ENCODE results near the gene KIAA0232.

KIAA0232 gene, protein sequence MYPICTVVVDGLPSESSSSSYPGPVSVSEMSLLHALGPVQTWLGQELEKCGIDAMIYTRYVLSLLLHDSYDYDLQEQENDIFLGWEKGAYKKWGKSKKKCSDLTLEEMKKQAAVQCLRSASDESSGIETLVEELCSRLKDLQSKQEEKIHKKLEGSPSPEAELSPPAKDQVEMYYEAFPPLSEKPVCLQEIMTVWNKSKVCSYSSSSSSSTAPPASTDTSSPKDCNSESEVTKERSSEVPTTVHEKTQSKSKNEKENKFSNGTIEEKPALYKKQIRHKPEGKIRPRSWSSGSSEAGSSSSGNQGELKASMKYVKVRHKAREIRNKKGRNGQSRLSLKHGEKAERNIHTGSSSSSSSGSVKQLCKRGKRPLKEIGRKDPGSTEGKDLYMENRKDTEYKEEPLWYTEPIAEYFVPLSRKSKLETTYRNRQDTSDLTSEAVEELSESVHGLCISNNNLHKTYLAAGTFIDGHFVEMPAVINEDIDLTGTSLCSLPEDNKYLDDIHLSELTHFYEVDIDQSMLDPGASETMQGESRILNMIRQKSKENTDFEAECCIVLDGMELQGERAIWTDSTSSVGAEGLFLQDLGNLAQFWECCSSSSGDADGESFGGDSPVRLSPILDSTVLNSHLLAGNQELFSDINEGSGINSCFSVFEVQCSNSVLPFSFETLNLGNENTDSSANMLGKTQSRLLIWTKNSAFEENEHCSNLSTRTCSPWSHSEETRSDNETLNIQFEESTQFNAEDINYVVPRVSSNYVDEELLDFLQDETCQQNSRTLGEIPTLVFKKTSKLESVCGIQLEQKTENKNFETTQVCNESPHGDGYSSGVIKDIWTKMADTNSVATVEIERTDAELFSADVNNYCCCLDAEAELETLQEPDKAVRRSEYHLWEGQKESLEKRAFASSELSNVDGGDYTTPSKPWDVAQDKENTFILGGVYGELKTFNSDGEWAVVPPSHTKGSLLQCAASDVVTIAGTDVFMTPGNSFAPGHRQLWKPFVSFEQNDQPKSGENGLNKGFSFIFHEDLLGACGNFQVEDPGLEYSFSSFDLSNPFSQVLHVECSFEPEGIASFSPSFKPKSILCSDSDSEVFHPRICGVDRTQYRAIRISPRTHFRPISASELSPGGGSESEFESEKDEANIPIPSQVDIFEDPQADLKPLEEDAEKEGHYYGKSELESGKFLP (N-terminal part only)
- total RNA-seq, result 33.8 to 114 (median 80.9) reads per million in 18 experiments

DNA sequence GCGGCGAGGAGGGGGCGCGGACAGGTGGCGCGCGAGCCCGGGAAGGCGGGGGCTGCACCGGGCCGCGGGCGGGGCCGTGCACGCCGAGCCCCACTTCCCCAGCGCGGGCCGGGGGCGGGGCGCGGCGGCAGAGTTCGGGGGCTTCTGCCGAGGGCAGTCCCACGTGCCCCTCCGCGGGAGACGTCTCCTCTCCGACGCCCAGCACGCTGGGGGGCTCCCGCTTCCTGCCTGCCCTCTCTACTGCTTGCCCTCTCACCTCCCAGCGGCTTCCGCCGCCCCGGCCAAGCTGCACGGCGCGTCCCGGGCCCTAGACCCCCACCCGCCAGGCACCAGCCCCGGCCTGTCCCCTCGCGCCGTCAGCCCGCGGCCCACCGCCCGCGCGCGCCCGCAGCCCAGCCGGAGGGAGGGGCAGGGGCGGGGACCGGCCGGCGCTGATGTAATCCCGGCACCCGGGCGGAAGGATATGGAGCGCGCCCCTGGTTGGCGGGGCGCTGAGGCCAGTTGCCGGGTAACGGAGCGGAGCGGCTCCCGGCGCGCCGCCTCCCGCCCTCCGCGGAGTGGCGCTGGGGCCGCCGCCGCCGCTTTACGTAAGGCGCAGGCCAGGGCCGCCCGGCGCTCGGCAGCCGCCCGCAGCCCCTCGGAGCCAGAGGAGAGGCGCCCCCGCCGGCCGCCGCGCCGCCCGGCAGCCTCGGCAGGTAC lies at the start of gene KIAA0232:
Gene KIAA0232, plus strand, starts transcription at position 581 of the 699 bp plus-strand sequence. CDS start 41,727 bp downstream, outside the sequence.
- DNase-seq, result peak; percentile 90 to 94

DNA sequence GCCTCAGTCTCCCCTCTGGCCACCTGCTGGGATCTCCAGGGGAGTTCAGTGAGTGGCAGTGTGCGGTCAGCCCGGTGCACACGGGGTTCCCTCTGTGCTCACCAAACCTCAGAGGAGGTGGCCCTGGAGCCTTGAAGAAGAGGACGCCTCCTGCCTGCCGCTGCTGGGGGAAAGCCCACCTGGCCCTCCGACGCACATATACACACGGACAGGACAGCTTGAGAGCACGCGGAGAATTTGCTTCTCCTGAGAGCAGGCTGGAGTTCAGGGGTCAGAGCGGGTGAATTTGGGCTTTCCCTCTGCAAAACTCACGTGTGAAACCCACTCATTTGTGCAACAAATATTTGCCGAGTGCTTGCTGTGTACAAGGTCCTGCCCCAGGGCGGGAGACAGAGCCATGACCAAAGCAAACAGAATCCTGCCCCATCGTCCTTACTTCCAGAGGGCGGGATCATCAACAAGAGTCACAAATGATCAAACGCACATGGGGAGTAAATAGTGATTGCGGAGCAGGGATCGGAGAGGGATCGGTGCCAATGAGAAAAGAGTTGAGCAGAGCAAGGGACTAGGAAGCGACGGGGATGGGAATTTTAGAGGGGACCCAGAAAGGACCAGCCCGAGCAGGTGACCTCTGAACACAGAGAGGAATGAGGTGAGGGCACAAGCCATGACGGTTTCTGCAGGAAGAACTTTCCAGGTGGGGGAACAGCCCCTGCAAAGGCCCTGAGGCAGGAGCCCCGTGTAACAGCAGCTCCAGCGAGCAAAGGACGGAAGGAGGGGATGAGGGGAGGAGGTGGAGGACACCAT lies 49.0 kb upstream of the KIAA0232 start:
- DNase-seq, result no peak

DNA sequence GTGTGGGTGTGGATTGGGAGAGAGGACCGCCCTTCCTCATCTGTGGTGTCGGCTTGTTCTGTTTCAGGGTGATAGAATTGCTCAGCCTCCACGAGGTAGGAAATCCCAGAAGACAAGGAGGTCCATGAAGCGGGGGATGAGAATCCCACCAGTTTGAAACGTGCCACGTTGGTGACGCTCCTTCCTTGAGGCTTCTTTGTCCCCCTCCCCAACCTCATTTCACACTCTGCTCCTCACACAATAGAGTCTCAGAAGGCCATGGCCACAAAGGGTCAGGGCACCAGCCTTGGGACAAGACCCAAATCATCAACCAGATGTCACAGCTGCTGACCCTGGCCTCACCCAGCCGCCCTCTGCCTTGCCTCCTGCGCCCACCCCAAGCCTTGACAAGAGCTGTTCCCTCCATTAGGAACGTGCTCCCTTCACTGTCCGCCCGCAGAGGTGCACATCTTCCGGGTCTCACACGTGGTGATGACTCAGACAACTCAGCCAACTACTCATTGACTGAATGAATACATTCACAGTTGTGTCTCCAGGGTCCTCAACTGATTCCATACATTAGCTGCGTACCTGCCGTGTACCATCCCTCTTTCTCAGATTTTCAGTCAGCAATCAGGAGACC lies 48.3 kb upstream of the KIAA0232 start:
- DNase-seq, result peak; percentile 10 to 50

DNA sequence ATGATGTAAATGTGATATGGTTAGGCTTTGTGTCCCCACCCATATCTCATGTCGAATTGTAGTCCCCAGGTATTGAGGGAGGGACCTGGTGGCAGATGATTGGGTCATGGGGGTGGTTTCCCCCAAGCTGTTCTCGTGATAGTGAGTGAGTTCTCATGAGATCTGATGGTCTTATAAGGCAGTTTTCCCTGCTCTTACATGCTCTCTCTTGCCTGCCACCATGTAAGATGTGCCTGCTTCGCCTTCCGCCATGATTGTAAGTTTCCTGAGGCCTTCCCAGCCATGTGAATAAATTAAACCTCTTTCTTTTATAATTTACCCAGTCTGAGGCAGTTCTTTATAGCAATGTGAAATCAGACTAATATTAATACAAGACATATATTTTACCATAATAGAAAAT lies 42.6 kb upstream of the KIAA0232 start:
- DNase-seq, result no peak

DNA sequence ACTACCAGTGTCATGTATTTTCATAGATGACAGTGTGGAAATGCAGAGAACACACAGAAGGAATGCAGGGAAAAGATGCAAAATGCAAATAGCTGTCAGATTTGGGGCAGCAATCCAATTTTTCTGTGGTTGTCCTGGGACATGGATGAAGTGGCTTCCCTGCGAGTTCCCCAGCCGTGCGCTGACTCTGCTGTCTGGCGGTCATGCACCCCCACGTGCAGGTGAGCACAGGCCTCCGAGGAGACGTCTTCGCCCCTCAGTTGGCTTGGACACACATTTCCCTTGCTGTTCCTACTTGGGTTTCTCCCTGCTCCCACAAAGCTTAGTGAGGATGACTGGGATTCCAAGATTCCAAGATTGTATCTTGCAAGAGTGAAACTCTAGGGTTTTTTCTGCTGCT lies 42.2 kb upstream of the KIAA0232 start:
- DNase-seq, result no peak

DNA sequence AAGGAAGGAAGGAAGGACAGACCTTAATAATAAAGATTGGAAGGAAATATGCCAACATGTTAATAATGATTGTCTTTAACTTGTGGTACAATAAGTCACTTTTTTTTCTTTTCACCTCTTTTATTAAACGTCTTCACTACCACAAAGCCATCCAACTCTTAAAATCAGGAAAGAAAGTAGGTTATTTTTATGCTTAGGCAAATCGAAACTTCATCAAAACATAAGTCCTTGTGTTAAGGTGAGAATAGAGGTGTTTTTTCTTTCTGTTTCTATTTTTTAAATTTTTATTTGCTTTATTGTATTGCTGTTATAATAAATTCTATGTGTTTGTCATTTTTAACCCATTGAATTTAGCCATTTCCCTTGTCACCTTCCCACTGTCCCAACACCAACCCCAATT lies 40.0 kb upstream of the KIAA0232 start:
- DNase-seq, result no peak

DNA sequence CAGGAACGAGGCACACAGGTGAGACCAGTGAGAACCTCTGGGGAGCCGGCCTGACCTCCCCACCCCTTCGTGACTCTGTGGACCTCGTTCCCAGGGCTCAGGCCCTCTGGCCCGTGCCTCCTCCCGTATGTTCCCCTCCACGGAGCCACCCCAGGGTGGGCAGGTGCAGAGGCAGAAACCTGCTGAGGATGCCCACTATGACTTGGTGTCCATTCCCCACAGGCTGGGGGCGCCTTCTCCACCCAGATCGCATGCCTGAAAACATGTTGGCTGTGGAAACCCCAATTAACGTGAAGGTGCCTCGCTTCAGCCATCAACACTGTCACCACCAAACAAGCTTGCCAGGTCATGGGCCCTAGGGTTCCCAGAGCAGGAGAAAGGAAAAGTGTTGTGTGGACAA lies 39.5 kb upstream of the KIAA0232 start:
- no peak for DNase-seq

DNA sequence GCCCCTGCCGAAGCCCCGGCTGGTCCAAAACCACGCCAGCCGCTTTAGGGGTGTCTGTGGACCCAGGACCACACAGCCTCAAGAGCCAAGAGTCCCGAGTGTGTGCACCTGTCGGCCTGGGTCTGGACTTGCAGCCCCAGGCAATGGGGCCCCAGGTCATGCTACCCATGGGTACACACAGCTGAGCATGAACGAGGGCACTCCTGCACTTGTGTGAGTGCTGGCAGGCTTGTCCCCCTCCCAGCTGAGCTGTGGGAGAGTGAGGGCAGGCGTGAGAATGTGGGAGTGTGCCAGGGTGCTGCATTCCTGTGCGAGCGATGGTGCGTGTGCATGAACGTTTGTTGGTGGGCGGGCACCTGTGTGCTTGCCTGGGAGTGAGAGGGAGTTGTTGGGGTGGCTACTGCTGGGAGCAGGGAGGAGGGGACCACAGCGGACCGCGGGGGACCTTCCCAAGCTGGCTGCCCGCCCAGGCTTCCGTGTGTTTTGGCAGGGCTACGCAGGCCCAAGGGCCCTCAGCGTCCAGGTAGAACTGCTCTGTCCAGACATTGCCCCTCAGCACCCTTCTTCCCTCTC lies 35.7 kb upstream of the KIAA0232 start:
- no peak for DNase-seq

DNA sequence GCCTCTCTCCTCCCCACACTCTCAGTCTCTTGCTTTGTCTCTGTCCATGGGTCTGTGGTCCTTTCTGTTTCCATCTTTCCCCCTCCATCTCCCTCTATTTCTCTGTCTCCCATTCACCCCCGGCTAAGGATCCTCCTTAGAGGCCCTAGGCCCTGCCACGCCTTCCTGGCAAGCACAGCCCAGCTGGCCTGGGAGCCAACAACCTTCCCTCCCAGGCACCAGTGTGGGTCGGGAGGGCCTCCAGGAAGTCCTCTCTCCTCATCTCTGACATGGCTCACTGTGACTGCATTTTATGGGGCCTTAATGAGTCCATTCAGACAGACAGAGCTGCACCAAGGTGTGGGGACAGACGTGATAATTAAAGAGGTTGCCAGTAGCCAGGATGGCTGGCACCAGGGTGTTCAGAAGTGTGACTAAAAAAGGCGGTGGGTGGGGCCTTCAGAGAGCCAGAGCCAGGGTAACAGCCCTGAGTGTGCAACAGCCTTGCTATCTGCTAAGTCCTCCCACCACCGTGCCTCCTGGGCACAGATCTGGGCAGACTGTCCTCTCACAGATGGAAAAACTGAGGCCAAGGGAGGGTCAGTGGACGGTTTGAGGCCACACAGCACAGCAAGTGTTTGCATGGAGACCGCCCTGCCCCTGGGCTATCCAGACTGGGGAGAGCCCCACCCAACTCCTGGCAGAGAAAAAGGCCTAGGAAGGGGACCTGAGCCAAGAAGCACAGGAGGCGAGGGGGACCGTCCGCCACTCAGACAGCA lies 35.1 kb upstream of the KIAA0232 start:
- DNase-seq, result no peak

DNA sequence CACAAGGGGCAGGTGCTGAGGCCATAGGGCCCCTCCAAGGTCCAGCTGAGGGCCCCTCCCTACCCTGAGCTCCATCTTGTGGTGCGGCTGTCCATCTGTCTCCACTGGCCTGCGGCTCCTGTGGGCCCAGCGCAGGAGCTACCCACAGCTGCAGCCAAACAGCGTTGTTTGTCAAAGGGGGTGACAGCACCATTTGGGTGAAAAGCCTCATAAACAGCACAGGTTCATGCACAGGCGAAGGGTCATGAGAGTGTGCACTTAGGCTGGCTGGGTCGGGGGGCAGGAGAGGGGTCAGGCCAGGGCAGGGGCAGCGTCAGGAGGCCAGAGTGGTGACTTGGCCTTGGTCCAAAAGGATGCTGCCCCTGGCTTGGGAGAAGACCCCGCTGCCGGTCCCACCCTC lies 34.2 kb upstream of the KIAA0232 start:
- no peak for DNase-seq

DNA sequence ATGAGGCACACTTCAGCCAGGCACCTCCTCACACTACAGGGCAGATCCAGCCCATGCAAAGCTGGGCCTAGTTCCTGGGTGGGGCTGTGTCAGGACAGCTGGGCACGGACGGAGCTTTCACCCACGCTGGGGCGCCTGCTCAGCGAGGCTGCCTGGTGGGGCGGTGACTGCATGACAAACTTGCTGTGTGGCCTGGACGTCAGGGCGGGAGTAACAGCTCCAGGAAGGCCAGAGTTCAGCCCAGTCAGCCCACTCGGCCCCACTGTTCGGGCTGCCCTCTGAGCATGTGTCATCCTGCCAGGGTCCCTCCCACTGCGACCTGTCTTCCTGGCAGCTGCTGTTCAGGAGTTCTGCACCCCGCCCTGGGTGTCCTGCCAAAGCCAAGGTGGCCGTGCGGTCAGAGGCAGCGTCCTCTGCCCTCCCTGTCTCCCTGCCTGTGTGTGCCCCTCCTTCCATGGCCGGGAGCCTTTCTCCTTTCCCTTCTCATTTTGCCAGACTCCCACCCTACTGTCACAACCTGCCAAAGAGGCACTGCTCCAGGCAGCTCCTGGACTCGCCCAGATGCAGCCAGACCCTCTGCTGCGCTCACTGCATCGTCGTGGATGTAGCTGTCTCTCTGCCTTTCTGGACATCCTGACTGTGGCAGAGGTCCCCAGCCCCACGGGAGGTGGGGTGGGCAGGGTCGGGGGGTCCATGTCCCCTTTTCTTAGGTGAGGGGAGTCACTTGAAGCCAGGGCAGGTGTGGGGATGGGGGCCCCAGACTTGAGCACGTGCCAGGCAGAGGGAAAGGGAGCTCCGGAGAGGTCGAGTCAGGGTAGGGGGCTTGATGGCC lies 33.0 kb upstream of the KIAA0232 start:
- DNase-seq, result peak; percentile 88 to 96

DNA sequence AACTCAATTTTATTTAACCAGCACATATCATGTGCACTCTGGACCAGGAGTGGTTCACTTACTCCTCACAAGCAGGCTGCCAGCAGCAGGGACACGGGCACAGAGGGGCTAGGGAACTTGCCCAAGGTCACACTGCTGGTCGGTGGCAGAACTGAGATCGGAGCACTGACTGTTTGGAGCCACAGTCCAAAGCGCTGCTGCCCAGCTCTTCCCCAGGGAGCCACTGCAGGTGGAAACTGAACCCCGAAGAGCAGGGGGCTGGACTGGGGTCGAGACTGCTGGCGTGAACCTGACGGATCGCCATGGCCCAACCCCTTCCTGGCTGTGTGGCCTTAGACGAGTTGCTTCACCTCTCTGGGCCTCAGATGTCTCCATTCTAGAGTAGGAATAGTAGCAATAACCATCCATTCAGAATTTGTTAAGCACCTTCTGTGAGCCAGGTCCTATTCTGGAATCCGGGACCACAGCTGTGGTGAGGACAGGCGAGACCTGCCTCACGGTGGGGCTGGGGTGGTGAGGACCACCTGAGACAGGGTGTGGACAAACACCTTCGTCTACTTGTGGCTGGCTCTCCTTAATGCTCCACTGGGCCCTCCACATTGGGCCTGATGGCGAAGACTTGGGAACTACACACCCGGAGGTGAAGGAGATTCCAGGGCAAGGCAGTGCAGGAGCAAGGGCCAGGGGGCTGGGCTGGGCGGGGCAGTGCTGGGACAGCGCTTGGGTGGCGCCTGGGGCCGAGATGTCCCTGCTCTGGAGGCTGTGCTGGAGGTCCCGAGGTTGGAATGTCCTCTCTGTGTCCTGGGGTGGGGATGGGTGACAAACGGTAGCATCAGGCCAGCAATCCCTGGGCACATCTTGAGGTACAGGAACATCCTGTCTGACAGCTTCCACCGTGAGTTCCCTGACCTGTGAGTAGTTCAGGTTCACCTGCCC lies 32.0 kb upstream of the KIAA0232 start:
- DNase-seq, result no peak

DNA sequence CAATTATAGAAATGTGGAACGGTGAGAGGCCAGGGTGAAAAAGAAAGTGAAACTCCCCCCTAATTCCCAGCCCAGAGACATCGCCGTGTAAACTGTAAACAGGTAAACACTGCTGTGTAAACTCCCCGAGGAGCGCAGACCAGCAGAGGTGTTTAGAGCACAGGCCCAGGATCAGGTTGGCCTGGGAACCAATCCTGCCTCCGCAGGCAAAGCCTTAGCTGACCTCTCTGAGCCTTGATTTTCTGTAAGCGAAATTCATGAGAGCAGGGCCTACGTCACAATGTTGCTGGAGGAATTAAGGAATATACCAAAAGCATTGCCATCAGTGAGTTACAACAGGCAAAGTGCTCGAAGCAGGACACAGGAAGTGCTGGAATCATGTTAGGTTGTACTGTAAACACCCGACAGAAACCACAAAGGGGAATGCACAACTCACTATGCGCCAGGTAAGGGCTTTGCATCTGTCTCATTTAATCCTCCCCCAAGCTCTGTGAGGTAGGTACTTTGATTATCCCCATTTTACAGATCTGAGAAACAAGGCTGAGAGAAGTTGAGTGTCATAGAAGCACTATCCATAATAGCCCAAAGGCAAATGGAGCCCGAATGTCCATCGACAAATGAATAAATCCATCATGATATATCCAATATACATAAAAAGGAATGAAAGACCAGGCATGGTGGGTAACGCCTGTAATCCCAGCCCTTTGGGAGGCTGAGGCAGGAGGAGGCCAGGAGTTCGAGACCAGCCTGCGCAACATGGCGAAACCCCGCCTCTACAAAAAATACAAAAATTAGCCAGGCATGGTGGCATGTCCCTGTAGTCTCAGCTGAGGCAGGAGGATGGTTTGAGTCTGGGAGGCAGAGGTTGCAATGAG lies 30.7 kb upstream of the KIAA0232 start:
- no peak for DNase-seq

DNA sequence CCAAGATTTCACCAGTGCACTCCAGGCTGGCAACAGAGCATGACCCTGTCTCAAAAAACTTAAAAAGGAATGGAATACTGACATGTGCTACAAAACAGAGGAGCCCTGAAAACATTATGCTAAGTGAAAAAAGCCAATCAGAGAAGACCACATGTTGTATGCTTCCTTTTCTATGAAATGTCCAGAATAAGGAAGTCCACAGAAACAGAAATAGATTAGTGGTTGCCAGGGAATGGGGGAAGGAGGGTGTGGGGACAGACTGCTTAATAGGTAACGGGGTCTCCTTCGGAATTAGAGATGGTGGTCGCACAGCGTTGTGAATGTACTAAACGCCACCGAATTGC lies 30.1 kb upstream of the KIAA0232 start:
- DNase-seq, result peak; percentile 53 to 76

DNA sequence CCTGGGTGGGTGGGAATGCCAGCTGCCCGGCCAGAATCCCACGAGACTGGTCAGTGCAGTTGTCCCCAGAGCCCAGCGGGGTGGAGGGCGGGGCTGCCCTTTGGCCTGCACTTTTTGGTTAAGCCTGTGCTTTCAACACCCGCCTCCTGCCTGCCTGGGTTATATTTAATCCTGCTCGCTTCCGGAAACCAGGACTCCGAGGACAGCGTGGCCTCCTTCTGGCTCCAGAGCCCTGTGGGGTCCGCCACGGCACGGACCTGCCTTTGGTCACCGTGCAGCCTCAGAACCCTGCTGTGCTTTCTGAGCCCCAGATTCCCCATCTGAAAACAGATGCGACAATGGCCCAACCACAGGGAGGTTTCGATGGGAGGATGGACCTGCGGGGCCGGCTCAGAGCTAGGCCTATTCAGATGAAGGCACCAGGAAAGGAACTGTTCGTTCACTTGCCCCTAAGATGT lies 29.4 kb upstream of the KIAA0232 start:
- DNase-seq, result peak; percentile 53 to 80

DNA sequence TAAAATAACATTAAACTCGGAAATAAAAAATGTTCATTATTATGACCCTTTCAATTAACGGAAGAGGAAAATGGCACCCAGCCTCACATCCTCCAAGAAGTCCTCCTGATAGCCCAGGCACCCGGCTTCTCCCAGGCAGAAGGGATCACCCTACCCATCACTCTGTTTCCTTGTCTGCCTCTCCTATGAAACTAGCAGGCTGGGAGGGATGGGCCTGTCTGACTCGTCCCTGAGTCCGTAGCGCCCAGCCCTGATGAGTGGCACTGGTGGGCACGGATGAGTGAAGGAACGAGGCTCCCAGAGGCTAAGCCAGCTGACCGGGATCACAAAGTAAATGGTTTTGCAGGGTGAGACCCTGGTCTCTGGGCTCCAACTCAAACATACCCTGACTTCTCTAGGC lies 28.6 kb upstream of the KIAA0232 start:
- DNase-seq, result no peak

Measured in inflammatory macrophage (primary cell).